GM21717 (cell line): Measurements from ENCODE around the gene FN1.

Experiments used
- ATAC-seq: cut with Tn5 transposase; IDR thresholded peaks from one replicate; pipeline ENCODE4 v1.9.1; 2021; ENCODE audit warnings: mild to moderate bottlenecking, moderate library complexity; ENCODE audit not compliant: unreplicated experiment

FN1 gene

DNA sequence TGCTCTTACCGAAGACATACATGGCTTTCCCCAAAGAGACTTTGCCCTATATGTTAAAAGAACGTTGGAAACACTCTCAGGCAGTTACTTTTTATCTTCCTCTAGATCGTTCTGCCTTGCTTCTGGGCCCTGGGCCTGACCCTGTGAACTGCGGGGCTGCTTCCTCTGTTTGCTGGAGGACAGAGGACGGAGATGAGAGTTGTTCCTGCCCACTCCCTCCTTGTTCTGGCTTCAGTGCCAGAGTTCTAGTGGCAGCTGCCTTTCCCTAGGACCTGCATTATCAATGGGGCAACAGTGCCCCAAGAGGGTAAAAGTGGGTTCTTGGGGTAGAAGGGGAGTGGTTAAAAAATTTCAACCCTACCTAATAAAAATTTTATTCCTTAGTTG, 6.5 kb upstream of the FN1 start:
- ATAC-seq, result no peak

DNA sequence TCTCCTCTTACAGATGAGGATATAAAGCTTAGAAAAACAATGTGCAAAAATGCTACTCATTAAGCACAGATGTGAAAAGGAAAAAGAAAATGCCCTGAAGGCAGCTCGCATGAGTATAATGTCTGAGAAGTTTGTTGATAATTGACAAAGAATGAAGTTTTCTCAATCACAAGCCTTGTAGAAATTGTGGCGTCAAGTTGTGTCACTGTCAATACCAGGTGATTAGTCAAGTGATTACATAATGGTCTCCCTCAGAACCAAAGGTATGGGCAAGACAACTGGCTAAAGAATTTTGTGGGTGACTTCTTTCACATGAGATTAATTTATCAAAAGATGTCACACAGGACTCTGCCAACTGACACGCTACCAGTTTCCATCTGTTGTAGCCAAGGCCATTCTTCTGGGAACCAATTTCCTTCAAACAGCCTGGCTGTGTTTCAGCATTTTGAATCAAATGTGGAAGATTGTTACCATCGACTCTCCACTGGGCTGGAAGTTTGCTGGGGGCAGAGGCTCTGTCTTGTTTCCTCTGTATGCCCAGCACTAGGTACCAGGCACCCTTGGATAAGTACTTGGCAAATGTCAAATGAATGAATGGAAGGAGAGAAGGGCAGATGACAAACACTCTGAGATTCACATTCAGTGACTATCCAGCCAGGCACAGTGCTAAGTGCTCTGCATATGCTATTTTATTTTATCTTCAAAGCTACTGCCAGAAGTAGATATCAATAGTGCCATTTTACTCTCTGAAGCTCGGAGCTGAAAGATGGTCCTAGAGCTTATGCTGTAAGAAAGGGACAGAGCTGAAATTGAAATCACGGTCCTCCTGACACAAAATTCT, 5.9 kb upstream of the FN1 start:
- no peak for ATAC-seq

DNA sequence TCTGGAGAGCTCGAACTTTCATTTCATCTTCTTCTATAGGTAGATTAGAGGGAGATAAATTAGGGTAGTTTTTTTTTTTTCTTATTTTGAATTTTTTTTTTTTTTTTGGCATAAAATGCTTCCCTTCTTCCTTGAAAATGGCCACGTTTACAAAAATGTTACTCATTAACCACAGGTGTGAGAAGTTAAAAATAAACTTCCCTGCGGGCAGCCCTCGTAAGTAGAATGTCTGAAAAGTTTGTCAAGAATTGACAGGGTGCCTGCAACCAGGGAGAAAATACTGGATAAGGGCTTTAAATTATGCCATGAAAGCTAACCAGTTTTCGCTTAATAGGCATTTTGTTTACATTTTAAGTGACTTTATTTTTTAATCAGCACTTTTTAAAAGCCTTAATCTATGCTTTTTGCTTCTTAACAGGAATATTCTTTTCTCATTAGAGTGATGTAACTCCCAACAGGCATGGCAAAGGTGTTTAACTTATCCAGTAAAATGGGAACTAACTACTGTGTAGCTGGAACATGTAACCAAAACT, 4.2 kb upstream of the FN1 start:
- ATAC-seq, result no peak

DNA sequence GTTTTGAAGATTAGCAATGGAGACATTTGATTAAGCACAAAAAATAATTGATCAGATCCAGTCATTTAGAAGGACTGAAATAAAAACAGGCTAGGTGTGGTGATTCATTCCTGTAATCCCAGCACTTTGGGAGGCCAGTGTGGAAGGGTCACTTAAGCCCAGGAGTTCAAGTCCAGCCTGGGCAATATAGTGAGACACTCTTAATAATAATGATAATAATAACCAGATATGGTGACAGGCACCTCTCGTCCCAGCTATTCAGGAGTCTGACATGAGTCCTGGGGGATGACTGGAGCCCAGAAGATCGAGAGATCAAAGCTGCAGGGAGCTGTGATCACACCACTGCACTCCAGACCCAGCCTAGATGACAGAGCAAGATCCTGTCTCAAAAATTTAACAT, 3.5 kb upstream of the FN1 start:
- no peak for ATAC-seq

DNA sequence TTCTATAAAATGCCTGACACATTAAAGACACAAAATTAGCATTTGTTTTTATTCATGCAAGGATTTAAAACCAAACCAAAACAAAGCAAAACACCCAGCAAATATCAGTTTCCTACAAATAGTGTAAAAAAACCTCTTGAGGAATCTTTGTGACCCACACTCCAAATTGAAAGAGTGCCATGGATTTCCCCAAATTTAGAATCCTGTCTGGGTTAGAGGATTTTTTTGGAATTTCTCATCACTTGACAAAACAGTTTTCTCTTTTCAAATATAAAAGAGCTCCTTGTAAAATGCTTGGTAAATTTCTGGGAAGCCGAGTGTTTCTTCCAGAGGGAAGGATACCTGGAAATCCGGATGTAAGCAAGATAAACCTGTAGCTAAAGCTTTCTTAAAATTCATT, 1.7 kb upstream of the FN1 start:
- no peak for ATAC-seq

DNA sequence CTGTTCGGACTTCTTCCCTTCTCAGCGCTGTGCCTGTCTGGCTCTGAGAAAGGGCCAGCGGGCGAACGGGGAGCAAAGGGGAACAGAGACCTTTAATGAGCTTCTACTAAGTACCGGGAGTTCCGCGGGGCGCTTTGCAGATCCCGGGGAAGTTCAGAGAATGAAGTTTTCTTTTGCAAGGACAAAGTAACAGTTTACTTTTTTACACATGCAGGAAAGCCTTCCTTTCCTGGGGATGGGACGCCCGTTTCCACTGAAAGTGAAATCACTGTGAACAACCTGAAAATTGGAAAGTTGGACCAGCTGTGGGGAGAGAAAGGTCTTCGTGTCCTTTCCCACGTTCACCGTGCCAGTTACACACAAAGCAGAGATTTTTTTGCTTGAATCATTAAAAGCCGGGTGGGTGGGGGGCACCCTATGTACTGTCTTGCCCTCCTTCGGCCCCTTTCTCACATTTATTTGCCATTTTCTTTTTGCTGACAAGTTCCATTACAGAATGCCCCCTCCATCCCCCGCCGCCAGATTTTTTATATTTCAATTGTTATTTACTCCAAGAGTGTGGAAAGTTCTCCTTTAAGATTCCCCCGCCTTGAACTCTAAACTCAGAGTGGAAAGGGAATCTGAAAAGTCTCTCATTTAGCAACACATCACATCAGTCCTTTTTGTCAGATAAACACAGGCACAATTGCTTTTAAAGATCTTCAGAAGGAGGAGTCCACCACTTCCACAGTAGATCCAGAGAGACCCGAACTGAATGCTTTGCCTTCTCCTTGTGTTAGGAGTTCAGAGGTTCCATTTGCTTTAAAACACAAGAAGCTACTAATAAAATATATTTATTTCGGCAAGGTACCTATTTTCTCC, 1.1 kb upstream of the FN1 start:
- ATAC-seq, result peak; percentile 19

DNA sequence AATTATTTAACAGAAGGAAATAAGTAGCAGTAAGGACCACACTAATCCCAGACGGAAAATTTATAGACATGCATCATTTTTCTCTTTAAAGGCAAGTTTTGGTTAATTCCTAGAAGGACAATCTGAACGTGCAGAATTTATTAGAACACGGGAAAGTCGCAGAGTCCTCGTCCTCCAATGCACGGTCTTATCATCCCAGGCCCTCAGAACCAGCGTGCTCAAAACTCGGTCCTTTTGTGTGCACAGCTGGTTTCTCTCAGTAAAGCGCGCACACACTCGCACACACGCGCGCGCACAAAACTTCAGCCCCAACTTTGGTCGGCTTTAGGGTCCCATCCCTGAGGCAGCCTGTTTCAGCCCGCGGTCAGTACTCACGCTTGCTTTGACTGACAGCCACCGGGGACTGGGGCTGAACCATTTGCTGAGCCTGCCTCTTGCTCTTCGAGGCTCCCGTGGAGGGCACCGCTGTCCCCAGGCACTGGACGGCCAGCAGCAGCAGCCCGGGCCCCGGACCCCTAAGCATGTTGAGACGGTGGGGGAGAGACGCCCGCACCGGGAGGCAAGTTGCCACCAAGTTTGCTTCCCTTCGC, 493 bp downstream of the FN1 start:
- ATAC-seq, result peak; percentile 30

DNA sequence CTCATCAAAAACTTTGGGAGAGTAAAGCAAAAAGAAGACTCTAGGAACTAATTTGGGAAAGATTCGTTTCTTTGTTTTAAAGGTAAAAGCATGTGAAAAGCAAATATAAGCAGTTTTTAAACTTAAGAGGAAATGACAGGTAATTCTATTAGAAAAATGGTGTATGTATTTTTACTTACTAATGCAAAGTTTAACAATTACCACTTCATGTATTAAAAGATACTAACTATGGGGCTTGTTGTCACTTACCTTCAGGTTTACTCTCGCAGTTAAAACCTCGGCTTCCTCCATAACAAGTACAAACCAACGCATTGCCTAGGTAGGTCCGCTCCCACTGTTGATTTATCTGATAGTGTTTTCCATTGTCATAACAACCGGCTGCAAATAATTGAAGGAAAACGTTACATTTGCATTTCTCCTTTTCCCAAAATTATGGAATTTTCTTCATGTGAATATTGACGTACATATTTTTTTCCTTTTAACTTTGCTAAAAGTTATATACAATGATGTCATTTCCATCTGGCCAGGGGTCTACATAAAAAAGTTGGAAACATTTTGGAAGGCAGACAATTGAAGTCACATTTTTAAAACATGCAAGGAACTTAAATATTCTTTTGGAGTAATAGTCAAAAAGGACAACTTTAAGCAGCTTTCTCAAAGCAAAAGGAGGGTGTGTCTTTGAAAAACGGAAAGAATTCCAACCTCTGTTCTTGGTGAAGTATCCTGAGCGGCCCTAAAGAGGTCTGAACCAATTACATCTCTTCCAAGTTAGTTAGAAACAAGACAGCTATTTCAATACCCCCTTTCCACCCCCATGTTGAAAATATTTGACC, 1.2 kb downstream of the FN1 start:
- no peak for ATAC-seq

DNA sequence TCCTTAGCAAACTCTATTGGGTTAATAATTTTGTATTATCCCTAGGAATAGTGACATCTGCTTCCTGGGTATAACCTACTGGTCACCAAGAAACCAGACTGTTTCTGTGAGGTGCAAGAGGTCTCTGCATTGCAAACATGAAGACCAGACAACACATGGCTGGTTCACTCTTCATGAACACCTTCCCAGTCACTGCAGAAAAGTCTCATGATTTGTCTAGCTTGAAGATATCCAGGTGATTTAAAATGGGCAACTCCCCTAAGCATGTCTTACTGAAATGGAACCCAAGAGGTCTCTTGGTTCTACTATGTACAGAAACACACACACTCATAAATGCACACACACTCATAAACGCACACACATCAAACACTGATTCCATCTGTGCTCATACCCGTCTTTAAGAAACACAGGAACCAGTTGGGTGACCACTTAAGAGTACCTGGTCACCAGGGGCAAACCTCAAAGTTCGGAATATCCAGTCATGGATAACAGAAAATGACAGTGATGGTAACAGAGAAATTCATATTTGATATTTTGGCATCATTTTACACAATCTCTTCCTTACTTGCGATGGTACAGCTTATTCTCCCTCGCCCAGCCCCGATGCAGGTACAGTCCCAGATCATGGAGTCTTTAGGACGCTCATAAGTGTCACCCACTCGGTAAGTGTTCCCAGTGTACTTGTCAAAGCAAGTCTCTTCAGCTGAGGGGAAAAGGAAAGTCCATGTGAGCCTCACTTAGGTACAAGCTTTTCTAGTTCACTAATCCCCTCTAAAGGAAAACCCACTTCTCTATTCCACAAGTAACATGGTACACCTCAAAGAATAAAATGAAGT, 2.9 kb downstream of the FN1 start:
- ATAC-seq, result no peak

DNA sequence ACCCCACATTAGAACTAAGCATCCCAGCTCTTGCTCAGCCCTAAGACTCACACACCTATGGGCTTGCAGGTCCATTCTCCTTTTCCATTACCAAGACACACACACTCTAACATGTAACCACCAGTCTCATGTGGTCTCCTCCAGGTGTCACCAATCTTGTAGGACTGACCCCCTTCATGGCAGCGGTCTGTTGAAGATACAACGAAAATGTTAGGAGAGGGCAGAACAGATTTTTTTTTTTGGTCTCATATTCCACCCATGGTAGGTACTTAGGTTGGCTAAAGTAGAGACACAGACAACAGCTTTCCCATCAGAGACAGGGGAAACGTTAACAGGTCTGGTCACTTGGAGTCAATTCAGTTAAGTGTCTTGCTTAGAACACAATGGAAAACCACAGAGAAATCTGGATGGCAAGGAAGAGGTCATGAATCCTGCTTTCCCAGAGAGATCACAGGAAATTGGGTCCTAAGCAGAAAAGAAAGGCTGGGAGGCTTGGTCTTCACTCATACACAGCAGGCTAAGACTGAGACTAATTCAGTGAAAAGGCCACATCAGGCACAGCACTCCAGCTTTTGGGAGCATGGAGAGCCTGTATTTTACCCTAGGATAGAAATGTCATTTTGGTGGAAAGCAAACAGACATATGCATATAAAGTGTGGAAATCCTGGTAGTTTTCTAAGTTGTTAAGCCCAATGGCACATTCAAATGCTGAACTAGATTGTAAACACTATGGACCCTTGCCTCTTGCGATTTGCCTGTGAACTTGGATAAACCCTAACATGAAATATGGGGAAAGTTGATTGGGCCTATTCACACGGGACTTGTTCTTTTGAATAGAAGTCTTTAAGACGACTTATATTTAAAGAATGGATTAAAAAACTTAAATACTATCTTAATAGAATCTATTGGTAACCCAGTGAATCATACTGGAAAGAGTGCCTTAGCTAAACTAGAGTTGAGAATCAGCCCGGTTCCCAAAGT, 3.8 kb downstream of the FN1 start:
- no peak for ATAC-seq

DNA sequence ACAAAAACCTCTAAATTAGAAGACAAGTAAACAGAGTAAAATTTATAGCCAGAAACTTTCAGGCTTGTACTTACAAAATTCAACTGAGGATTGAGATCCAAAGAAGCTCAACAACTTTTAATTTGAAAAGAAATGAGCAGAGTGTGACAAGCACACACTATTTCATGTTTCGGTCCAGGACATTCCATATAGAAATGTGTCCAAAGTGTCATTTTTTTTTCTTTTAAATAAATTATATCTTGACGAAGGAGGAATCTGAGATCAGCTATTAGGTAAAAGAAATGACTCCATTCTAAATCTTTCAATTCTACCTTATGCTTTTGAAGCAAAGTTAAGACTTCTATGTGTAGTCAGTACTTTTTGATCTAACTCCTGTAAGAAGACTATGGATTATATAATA, 4.6 kb downstream of the FN1 start:
- ATAC-seq, result no peak

DNA sequence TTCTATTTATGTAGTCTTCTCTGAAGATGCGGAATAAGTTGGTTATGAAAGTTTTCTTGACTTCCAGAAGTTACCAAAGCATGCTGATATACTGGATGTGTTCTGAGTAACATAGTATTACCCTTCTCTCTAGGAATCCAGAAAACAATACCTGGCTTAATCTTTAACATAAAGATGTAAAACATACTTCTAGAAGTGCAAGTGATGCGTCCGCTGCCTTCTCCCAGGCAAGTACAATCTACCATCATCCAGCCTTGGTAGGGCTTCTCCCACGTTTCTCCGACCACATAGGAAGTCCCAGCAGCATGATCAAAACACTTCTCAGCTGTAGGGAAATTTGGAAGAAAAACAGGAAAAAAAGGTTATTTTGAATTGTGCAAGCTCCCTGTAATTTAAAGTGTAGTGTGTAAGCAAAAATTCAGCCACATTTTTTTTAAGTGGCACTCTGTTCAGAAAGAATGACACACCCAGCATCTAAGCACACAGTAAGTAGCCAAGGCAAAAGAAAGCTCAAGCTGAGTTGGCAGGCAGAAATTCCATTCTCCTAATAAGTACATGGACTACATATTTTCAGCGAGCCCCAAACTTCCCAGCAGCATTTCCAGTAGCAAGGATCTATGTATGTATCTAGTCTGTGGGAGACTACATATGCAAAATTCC, 5.2 kb downstream of the FN1 start:
- ATAC-seq, result no peak

DNA sequence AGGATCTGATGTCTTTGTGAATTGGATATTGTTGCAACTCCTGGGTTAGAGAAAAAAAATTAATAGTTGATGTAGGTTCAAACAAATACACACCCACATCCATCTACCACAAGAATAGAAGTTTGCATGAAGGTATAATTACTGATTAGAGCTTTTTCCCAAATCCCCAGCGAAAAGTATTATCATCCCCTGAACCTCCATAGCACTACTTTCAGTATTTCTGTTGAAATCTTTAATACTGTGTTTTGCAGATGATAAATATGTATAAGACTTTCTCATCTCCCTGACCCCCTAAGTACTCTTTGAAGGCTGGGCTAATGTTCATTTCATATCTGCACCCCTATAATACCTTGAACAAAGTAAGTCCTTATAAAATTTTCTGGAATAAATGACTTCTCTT, 6.4 kb downstream of the FN1 start:
- ATAC-seq, result no peak

DNA sequence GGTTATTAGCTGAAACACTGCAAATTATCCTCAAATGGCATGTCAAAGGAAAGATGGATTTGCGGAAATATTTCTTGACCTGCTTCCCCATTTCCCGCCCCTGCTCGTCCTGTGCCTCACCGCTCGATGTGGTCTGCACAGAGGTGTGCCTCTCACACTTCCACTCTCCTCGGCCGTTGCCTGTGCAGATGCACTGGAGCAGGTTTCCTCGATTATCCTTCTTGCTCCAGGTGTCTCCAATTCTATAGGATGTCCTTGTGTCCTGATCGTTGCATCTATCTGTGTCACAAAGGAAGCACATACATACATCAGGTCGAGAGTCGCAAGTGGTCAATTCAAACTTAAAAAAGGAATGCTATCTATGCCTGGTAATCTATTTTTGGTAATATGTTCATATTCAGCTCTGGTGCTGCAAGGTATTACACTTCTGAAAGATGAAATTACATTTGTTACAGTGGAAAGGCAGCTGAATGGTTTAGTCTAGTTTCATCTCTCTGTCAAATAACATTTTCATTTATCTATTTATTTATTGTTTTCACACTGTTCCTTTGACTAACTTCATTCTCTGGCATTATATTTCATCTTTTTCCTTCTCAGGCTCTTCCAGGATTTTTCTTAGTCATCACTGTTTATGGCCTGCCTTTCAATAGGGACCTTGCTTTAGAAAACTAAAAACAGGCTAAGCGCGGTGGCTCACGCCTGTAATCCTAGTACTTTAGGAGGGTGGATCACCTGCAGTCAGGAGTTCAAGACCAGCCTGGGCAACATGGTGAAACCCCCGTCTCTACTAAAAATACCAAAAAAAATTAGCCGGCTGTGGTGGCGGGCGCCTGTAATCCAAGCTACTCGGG, 7.6 kb downstream of the FN1 start:
- ATAC-seq, result no peak

DNA sequence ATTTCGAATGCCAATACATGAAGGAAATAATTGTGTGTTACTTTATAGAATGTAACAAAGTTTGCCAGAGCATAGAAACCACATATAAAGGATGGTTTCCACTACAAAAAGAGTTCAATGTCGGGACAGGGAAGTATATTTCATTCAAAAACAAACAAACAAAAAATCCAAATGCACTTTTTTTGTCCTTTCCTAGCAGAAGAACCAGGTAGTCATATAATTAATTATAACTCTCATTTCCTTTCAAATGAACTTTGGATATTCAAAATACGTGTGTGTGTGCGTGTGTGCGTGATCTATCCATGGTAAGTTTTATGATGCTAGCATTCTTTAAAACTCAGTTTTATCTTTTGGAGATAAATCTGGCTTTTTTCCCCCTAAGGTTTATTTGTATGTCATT, 8.3 kb downstream of the FN1 start:
- no peak for ATAC-seq

DNA sequence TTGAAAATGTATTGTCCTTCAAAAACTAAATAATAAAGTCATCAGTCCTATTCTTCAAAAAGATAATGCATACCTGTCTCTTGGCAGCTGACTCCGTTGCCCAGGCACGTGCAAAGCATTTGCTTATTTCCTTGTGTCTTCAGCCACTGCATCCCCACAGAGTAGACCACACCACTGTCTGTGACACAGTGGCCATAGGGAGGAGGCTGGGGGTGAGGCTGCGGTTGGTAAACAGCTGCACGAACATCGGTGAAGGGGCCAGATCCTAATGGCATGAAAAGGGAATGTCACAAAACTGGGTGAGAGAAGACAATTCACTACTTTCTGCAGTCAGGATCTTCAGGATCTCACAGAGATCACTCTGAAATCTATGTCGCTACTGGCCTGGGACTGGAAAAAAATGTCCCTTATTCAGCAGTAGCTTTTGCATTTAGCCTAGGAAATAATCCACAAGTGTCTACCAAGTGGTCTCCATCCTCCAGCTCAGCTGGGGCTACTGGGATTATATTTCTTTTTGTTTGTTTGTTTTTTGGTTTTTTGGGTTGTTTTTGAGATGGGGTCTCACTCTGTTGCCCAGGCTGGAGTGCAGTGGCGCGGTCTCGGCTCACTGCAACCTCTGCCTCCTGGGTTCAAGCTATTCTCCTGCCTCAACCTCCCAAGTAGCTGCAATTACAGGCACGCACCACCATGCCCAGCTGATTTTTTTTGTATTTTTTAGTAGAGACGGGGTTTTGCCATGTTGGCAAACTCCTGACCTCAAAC, 10.7 kb downstream of the FN1 start:
- ATAC-seq, result no peak
